Astrocyte of the cerebellum (primary cell): ENCODE data around the gene TMEM167B.

Experiments
- DNase-seq: peaks from one replicate; pipeline ENCODE4 v3.0.0-alpha.2; 2011; ENCODE audit warnings: low read depth
- H3K4me3 ChIP-seq: 2 replicates; pipeline ENCODE4 v1.5.1; 2011; ENCODE audit warnings: mild to moderate bottlenecking, low read depth, low read length, moderate library complexity
- CTCF ChIP-seq: IDR thresholded peaks from 2 replicates; pipeline ENCODE4 v1.5.1; 2012; ENCODE audit warnings: low read length, low read depth, moderate library complexity, mild to moderate bottlenecking; ENCODE audit errors: missing control alignments
- in situ Hi-C: cut with HindIII; loops from 2 replicates; pipeline ENCODE4 v1.10.0; 2017; ENCODE audit warnings: low sequenced_read_pairs

Gene TMEM167B

GRCh38 chr1:109080441-109081082 lies 10.0 kb upstream of the TMEM167B start:
- no peak for TF ChIP-seq CTCF
- in situ Hi-C loops, result no loop called here

GRCh38 chr1:109083501-109083900 lies 7.1 kb upstream of the TMEM167B start:
- in situ Hi-C loops, result no loop called here
- H3K4me3 ChIP-seq, result no peak overlapping the region
- DNase-seq, result no peak

More at GRCh38 chr1:109080441-109081082, 10.0 kb upstream of the TMEM167B start:
- no peak overlapping the region for H3K4me3 ChIP-seq
- no peak for DNase-seq

GRCh38 chr1:109083923-109084322 lies 6.6 kb upstream of the TMEM167B start:
- in situ Hi-C loops, result no loop called here
- DNase-seq, result peak; percentile 48
- no peak overlapping the region for H3K4me3 ChIP-seq
- no peak for TF ChIP-seq CTCF

More at GRCh38 chr1:109083501-109083900, 7.1 kb upstream of the TMEM167B start:
- no peak for TF ChIP-seq CTCF

GRCh38 chr1:109084563-109085517 lies 5.7 kb upstream of the TMEM167B start:
- in situ Hi-C loops, result no loop called here
- no peak overlapping the region for H3K4me3 ChIP-seq
- no peak for TF ChIP-seq CTCF
- DNase-seq, result peak; percentile 44

- peak; percentile 53 for TF ChIP-seq CTCF
- DNase-seq, result no peak
- peak overlapping the region; percentile 89 for H3K4me3 ChIP-seq
- in situ Hi-C loops, result no loop called here
Measured at GRCh38 chr1:109089242-109090015, 1.1 kb upstream of the TMEM167B start.
